HEK293 (cell line): ENCODE measurements around the gene TRIM7.

ENCODE experiments used
- GLIS1 ChIP-seq: fragments of 450-650 bp; formaldehyde crosslinking; IDR thresholded peaks from 2 replicates; pipeline ENCODE4 v1.5.1; 2016; ENCODE audit warnings: missing biosample characterization, missing genetic modification characterization
- GLIS2 ChIP-seq: fragments of 450-650 bp; formaldehyde crosslinking; IDR thresholded peaks from 2 replicates; pipeline ENCODE4 v1.5.1; 2016; ENCODE audit warnings: missing biosample characterization, missing genetic modification characterization
- IKZF3 ChIP-seq: fragments of 450-650 bp; IDR thresholded peaks from 2 replicates; pipeline ENCODE4 v1.5.0; 2018; ENCODE audit warnings: missing biosample characterization, mild to moderate bottlenecking, missing genetic modification characterization, moderate library complexity
- PRDM1 ChIP-seq: fragments of 450-650 bp; formaldehyde crosslinking; IDR thresholded peaks from 2 replicates; pipeline ENCODE4; 2016; ENCODE audit warnings: missing biosample characterization, missing genetic modification characterization
- YY2 ChIP-seq: fragments of 450-650 bp; formaldehyde crosslinking; IDR thresholded peaks from 2 replicates; pipeline ENCODE4 v1.5.1; 2016; ENCODE audit warnings: missing biosample characterization, missing genetic modification characterization
- ZBTB26 ChIP-seq: fragments of 450-650 bp; formaldehyde crosslinking; optimal IDR thresholded peaks from 2 replicates; pipeline ENCODE3; 2016; ENCODE audit warnings: missing biosample characterization, mild to moderate bottlenecking, missing genetic modification characterization
- ZNF132 ChIP-seq: fragments of 450-650 bp; formaldehyde crosslinking; IDR thresholded peaks from 2 replicates; pipeline ENCODE4 v1.5.1; 2017; ENCODE audit warnings: missing biosample characterization, missing genetic modification characterization, borderline replicate concordance
- ZNF148 ChIP-seq: fragments of 450-650 bp; formaldehyde crosslinking; IDR thresholded peaks from 2 replicates; pipeline ENCODE4 v1.5.0; 2017; ENCODE audit warnings: missing biosample characterization, missing genetic modification characterization, borderline replicate concordance
- ZNF155 ChIP-seq: fragments of 450-650 bp; formaldehyde crosslinking; IDR thresholded peaks from 2 replicates; pipeline ENCODE4 v1.5.1; 2016; ENCODE audit warnings: missing biosample characterization, missing genetic modification characterization
- ZNF184 ChIP-seq: fragments of 450-650 bp; IDR thresholded peaks from 2 replicates; pipeline ENCODE4 v1.5.1; 2018; ENCODE audit warnings: missing biosample characterization, mild to moderate bottlenecking, missing genetic modification characterization
- ZNF24 ChIP-seq: fragments of 450-650 bp; formaldehyde crosslinking; IDR thresholded peaks from 2 replicates; pipeline ENCODE4 v1.5.1; 2016; ENCODE audit warnings: missing biosample characterization, missing genetic modification characterization
- ZNF26 ChIP-seq: fragments of 450-650 bp; formaldehyde crosslinking; IDR thresholded peaks from 2 replicates; pipeline ENCODE4 v1.5.1; 2016; ENCODE audit warnings: missing biosample characterization, missing genetic modification characterization
- ZNF324 ChIP-seq: fragments of 450-650 bp; formaldehyde crosslinking; IDR thresholded peaks from 2 replicates; pipeline ENCODE4 v1.5.1; 2016; ENCODE audit warnings: missing biosample characterization, missing genetic modification characterization
- ZNF398 ChIP-seq: fragments of 450-650 bp; formaldehyde crosslinking; IDR thresholded peaks from 2 replicates; pipeline ENCODE4 v1.5.1; 2017; ENCODE audit warnings: missing biosample characterization, missing genetic modification characterization
- ZNF404 ChIP-seq: fragments of 450-650 bp; formaldehyde crosslinking; IDR thresholded peaks from 2 replicates; pipeline ENCODE4 v1.5.1; 2017; ENCODE audit warnings: missing biosample characterization, missing genetic modification characterization
- ZNF518A ChIP-seq: fragments of 450-650 bp; formaldehyde crosslinking; conservative IDR thresholded peaks from 2 replicates; pipeline ENCODE4 v1.5.1; 2016; ENCODE audit warnings: low read depth, missing biosample characterization, missing genetic modification characterization
- ZNF544 ChIP-seq: fragments of 450-650 bp; formaldehyde crosslinking; IDR thresholded peaks from 2 replicates; pipeline ENCODE4 v1.5.0; 2017; ENCODE audit warnings: missing biosample characterization, missing genetic modification characterization
- ZNF670 ChIP-seq: fragments of 450-650 bp; formaldehyde crosslinking; IDR thresholded peaks from 2 replicates; pipeline ENCODE4 v1.5.1; 2016; ENCODE audit warnings: missing biosample characterization, missing genetic modification characterization, low read depth
- ZNF792 ChIP-seq: fragments of 450-650 bp; formaldehyde crosslinking; IDR thresholded peaks from 2 replicates; pipeline ENCODE4 v1.5.1; 2016; ENCODE audit warnings: missing biosample characterization, missing genetic modification characterization

The TRIM7 gene

GRCh38 chr5:181243564-181244343 lies 38.8 kb upstream of the TRIM7 start, which contains the start of gene RACK1 (continued):
- TF ChIP-seq ZNF518A (tag by site-specific recombination) (peak; percentile 44; the same call in 1 of the 2 replicates), ZNF26 (tag by site-specific recombination) (no peak), GLIS2 (tag by site-specific recombination) (peak; percentile 39), ZBTB26 (tag by site-specific recombination) (peak; percentile 48), ZNF24 (tag by site-specific recombination) (peak; percentile 39; the same call in 1 of the 2 replicates), ZNF544 (tag by site-specific recombination) (no peak), ZNF670 (tag by site-specific recombination) (no peak), ZNF155 (no peak), ZNF404 (tag by site-specific recombination) (no peak), IKZF3 (no peak), ZNF792 (tag by site-specific recombination) (no peak), ZNF184 (tag by site-specific recombination) (0 out of 2 replicates have a peak, but pooled peaks have one; percentile 37), GLIS1 (peak; percentile 49; the same call in 1 of the 2 replicates), ZNF132 (no peak), PRDM1 (tag by site-specific recombination) (0 out of 2 replicates have a peak, but pooled peaks have one; percentile 8), ZNF148 (tag by site-specific recombination) (no peak), YY2 (tag by site-specific recombination) (peak; percentile 99), ZNF398 (tag by site-specific recombination) (no peak), ZNF324 (tag by site-specific recombination) (peak; percentile 56; the same call in 1 of the 2 replicates)
